T follicular helper cell (primary cell): ENCODE results near the gene CHN1.

Source experiments
- DNase-seq: peaks from one replicate; pipeline ENCODE4 v3.0.0-alpha.2; 2020; ENCODE audit warnings: low read depth

The CHN1 gene

GRCh38 chr2:174971868-174972781 is 33.1 kb downstream of the CHN1 start:
- no peak for DNase-seq

- DNase-seq, result no peak
Measured at GRCh38 chr2:174970092-174970491, 35.1 kb downstream of the CHN1 start.

- no peak for DNase-seq
Measured at GRCh38 chr2:174969091-174969734, 36.0 kb downstream of the CHN1 start.

- DNase-seq, result no peak
Measured at GRCh38 chr2:174967691-174968260, 37.4 kb downstream of the CHN1 start.

GRCh38 chr2:174967086-174967485 is 38.1 kb downstream of the CHN1 start:
- DNase-seq, result no peak

GRCh38 chr2:174965992-174966744 is 39.0 kb downstream of the CHN1 start:
- DNase-seq, result no peak

GRCh38 chr2:174965551-174965950 is 39.6 kb downstream of the CHN1 start:
- DNase-seq, result no peak

- DNase-seq, result no peak
Measured at GRCh38 chr2:174964404-174964803, 40.8 kb downstream of the CHN1 start.

- DNase-seq, result no peak
Measured at GRCh38 chr2:174963437-174964400, 41.5 kb downstream of the CHN1 start.

GRCh38 chr2:174959787-174960186 is 45.4 kb downstream of the CHN1 start:
- no peak for DNase-seq

- no peak for DNase-seq
Measured at GRCh38 chr2:174957050-174957449, 48.1 kb downstream of the CHN1 start.

GRCh38 chr2:174952607-174953006 is 52.6 kb downstream of the CHN1 start:
- no peak for DNase-seq

GRCh38 chr2:174951745-174952144 is 53.4 kb downstream of the CHN1 start:
- no peak for DNase-seq

- DNase-seq, result no peak
Measured at GRCh38 chr2:174949988-174950687, 55.0 kb downstream of the CHN1 start.

- DNase-seq, result no peak
Measured at GRCh38 chr2:174945601-174946260, 59.5 kb downstream of the CHN1 start.

- no peak for DNase-seq
Measured at GRCh38 chr2:174939046-174939445, 66.1 kb downstream of the CHN1 start.

- DNase-seq, result no peak
Measured at GRCh38 chr2:174931724-174932123, 73.5 kb downstream of the CHN1 start.

GRCh38 chr2:174929786-174930185 is 75.4 kb downstream of the CHN1 start:
- no peak for DNase-seq

- DNase-seq, result no peak
Measured at GRCh38 chr2:174925046-174925784, 80.0 kb downstream of the CHN1 start.
